Measurements from ENCODE around the gene ALOX15B.

ALOX15B gene, protein sequence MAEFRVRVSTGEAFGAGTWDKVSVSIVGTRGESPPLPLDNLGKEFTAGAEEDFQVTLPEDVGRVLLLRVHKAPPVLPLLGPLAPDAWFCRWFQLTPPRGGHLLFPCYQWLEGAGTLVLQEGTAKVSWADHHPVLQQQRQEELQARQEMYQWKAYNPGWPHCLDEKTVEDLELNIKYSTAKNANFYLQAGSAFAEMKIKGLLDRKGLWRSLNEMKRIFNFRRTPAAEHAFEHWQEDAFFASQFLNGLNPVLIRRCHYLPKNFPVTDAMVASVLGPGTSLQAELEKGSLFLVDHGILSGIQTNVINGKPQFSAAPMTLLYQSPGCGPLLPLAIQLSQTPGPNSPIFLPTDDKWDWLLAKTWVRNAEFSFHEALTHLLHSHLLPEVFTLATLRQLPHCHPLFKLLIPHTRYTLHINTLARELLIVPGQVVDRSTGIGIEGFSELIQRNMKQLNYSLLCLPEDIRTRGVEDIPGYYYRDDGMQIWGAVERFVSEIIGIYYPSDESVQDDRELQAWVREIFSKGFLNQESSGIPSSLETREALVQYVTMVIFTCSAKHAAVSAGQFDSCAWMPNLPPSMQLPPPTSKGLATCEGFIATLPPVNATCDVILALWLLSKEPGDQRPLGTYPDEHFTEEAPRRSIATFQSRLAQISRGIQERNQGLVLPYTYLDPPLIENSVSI

DNA sequence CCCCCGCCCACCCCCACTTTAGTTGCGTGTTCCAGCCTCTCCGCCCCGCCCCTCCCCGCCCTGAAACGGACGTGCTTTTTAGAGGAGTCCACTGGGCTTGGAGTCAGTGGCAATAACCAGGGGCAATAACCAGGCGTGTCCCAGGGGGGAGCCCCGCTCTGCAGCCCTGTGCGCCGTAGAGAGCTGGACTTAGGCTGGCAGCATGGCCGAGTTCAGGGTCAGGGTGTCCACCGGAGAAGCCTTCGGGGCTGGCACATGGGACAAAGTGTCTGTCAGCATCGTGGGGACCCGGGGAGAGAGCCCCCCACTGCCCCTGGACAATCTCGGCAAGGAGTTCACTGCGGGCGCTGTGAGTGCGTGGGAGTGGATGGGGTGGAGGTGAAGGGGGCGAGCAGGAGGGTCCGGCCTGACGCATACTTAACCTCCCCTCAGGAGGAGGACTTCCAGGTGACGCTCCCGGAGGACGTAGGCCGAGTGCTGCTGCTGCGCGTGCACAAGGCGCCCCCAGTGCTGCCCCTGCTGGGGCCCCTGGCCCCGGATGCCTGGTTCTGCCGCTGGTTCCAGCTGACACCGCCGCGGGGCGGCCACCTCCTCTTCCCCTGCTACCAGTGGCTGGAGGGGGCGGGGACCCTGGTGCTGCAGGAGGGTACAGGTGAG is at the start of gene ALOX15B:
Gene ALOX15B, plus strand, starts transcription at position 106 of the 657 bp plus-strand sequence. Its CDS starts 97 bp downstream, at position 203.
- TF ChIP-seq TCF12 (IDR thresholded peaks at IDR 0.05; ENCODE audit: low read depth) (no peak), RAD21 (IDR thresholded peaks at IDR 0.05; ENCODE audit: low read depth) (no peak), CREB1 (IDR thresholded peaks at IDR 0.05; ENCODE audit: low read depth) (no peak), TAF1 (IDR thresholded peaks at IDR 0.05; ENCODE audit: low read depth) (no peak), YY1 (IDR thresholded peaks at IDR 0.05; ENCODE audit: low read depth) (no peak), CEBPB (IDR thresholded peaks at IDR 0.05) (no peak), EP300 (IDR thresholded peaks at IDR 0.05; ENCODE audit: borderline replicate concordance) (no peak)
- TF ChIP-seq, protein P1, sequence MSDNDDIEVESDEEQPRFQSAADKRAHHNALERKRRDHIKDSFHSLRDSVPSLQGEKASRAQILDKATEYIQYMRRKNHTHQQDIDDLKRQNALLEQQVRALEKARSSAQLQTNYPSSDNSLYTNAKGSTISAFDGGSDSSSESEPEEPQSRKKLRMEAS (IDR thresholded peaks at IDR 0.05), result no peak
- TF ChIP-seq, protein P2, sequence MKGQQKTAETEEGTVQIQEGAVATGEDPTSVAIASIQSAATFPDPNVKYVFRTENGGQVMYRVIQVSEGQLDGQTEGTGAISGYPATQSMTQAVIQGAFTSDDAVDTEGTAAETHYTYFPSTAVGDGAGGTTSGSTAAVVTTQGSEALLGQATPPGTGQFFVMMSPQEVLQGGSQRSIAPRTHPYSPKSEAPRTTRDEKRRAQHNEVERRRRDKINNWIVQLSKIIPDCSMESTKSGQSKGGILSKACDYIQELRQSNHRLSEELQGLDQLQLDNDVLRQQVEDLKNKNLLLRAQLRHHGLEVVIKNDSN (IDR thresholded peaks at IDR 0.05), result no peak

DNA sequence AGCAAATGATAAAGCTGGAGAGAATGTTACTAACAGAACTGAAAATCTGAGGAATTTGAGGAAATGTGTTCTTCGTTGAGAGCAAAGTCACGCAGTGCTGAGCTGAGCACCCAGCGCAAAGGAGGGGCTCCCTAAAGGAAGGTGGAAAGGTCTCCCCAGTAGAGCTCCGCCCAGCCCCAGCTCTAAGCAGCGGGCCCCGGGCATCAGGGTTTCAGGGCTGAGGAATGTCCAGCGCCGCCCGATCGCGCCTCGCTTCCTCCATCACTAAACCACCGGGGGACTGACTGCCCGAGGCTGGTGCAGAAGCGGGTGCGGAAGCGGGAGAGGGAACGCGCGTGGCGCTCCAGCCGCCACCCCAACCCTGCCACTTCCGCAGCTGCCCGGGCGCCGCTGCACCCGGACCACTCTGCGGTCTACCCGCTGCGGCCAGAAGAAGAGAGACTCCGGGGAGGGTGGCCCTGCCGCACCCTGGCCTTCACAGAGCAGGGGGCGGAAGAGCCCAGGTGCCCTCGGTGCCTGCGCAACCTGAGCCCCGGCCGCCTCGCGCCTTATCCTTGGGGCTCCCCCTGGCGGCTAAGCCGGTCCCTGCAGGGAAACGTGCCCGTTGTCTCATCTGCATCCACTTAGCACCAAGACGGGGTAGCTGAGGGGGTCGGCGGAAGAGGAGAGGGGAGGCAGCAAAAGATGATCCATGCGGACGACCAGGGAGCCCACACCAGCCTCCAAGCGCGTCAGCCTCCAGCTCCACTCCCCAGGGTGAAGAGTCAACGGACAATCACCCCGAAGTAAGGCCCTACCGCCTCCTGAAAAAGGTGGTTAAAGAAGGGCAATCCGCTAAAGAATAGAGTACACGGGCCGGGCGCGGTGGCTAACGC is 48.8 kb upstream of the ALOX15B start:
- TF ChIP-seq, protein P2 (IDR thresholded peaks at IDR 0.05), result peak; percentile 7; the same call in 1 of the 2 replicates
- TF ChIP-seq, protein P1 (IDR thresholded peaks at IDR 0.05), result peak; percentile 83
- TF ChIP-seq ZBTB7A (IDR thresholded peaks at IDR 0.05; ENCODE audit: low read depth) (peak; percentile 69; the same call in 1 of the 2 replicates), YY1 (IDR thresholded peaks at IDR 0.05; ENCODE audit: low read depth) (0 out of 2 replicates have a peak, but pooled peaks have one; percentile 24), TCF12 (IDR thresholded peaks at IDR 0.05; ENCODE audit: low read depth) (no peak), EGR1 (IDR thresholded peaks at IDR 0.05) (peak; percentile 26; the same call in 1 of the 2 replicates), TAF1 (IDR thresholded peaks at IDR 0.05; ENCODE audit: low read depth) (0 out of 2 replicates have a peak, but pooled peaks have one; percentile 23), CEBPB (IDR thresholded peaks at IDR 0.05) (no peak), RAD21 (IDR thresholded peaks at IDR 0.05; ENCODE audit: low read depth) (peak; percentile 63)

DNA sequence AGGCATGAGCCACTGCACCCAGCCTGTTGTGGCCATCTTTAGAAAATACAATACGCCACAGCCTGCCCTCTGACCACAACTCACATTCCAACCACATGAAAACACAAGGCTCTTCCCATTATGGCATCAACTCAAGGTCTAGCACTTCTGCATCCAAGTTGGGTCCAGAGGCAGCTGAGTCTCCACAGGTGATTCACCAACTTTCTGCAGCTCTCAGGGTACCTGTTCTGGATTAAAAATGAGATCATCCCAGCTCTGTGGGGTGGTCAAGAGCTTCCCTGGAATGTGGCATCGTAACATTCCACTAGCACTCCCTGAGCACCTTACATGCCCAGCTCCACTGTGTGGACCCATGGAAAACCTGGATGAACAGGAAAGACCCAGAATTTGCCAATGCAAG is 46.3 kb upstream of the ALOX15B start:
- TF ChIP-seq, protein P2 (IDR thresholded peaks at IDR 0.05), result no peak
- TF ChIP-seq TEAD4 (IDR thresholded peaks at IDR 0.05) (peak; percentile 56), EGR1 (IDR thresholded peaks at IDR 0.05) (no peak)

DNA sequence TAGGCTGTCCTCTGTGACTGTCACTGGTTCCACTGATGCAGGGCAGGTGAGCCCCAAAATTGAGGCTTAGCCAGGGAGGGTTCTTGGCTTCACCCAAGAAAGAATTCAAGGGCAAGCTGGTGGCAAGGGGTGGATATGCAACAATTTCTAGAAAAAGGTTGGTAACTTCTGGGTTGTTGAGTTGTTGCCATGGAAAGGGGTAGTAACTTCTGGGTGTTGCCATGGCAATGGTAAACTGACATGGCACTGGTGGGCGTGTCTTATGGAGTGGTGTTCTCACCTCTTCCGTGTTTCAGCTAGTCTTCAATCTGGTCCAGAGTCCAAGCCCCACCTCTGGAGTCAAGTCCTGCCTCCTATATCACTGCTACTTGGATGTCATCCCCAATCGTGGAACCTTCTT is 45.9 kb upstream of the ALOX15B start:
- TF ChIP-seq FOXM1 (IDR thresholded peaks at IDR 0.05; ENCODE audit: borderline replicate concordance, low read depth), result no peak
- TF ChIP-seq EGR1 (IDR thresholded peaks at IDR 0.05), result no peak
- no peak for TF ChIP-seq TEAD4 (IDR thresholded peaks at IDR 0.05)
- no peak for TF ChIP-seq CREB1 (IDR thresholded peaks at IDR 0.05; ENCODE audit: low read depth)
- TF ChIP-seq RAD21 (IDR thresholded peaks at IDR 0.05; ENCODE audit: low read depth), result no peak
- TF ChIP-seq TAF1 (IDR thresholded peaks at IDR 0.05; ENCODE audit: low read depth), result no peak
- TF ChIP-seq CEBPB (IDR thresholded peaks at IDR 0.05), result no peak
- no peak for TF ChIP-seq NFIC (IDR thresholded peaks at IDR 0.05)
- TF ChIP-seq, protein P2 (IDR thresholded peaks at IDR 0.05), result no peak
- TF ChIP-seq, protein P1 (IDR thresholded peaks at IDR 0.05), result no peak
- no peak for TF ChIP-seq TCF12 (IDR thresholded peaks at IDR 0.05; ENCODE audit: low read depth)
- TF ChIP-seq, protein P3, sequence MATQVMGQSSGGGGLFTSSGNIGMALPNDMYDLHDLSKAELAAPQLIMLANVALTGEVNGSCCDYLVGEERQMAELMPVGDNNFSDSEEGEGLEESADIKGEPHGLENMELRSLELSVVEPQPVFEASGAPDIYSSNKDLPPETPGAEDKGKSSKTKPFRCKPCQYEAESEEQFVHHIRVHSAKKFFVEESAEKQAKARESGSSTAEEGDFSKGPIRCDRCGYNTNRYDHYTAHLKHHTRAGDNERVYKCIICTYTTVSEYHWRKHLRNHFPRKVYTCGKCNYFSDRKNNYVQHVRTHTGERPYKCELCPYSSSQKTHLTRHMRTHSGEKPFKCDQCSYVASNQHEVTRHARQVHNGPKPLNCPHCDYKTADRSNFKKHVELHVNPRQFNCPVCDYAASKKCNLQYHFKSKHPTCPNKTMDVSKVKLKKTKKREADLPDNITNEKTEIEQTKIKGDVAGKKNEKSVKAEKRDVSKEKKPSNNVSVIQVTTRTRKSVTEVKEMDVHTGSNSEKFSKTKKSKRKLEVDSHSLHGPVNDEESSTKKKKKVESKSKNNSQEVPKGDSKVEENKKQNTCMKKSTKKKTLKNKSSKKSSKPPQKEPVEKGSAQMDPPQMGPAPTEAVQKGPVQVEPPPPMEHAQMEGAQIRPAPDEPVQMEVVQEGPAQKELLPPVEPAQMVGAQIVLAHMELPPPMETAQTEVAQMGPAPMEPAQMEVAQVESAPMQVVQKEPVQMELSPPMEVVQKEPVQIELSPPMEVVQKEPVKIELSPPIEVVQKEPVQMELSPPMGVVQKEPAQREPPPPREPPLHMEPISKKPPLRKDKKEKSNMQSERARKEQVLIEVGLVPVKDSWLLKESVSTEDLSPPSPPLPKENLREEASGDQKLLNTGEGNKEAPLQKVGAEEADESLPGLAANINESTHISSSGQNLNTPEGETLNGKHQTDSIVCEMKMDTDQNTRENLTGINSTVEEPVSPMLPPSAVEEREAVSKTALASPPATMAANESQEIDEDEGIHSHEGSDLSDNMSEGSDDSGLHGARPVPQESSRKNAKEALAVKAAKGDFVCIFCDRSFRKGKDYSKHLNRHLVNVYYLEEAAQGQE (IDR thresholded peaks at IDR 0.05; ENCODE audit: low read depth), result no peak
- TF ChIP-seq ZBTB7A (IDR thresholded peaks at IDR 0.05; ENCODE audit: low read depth), result no peak
- no peak for TF ChIP-seq EP300 (IDR thresholded peaks at IDR 0.05; ENCODE audit: borderline replicate concordance)
